NOMO-1 (cell line): Measurements from ENCODE around the gene MAGI1.
"Not testable (repeated sequence)": the region's sequence is repeated elsewhere in the genome, so short reads cannot be mapped to it uniquely, and the experiment has no call there.

Source experiments
- DNase-seq, 2 experiments: peaks; one replicate each; lab custom pipeline; 2025; ENCODE audit not compliant: unreplicated experiment in 2 of 2; lab: John Stamatoyannopoulos, UW

The MAGI1 gene

GRCh38 chr3:65607965-65608460 is 430.7 kb downstream of the MAGI1 start:
- not testable (repeated sequence) for DNase-seq

GRCh38 chr3:65607101-65607500 is 431.6 kb downstream of the MAGI1 start:
- DNase-seq = no peak

GRCh38 chr3:65605876-65606432 is 432.8 kb downstream of the MAGI1 start:
- DNase-seq = no peak

DNA sequence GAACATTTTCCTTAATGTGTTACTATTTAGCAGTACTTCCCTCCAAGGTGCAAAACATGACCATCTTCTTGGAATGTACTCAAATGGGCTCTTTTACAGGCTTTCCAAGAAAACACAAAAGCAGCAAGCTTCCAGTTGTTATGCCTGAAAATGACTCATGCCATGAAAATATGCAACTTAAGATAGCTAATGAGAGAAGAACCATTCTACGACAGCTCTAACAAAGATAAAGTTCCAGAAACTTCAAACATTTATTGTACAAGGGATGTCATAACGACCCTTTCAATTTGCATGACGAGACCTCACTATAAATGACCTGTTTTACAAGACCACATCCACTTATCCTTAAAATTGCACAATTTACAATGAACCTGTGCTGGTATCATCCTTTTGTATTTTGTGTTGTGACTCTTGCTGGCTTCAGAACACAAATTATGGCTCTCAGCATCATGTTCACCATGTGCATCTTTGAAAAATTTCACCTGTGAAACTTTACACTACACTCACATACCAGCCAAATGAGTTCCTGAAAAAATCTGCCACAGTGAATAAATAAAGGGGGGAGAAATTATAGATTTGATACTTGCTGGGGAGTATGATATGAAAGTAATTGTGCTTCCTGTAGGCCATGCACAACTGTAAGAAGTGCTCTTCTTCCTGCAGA is 433.7 kb downstream of the MAGI1 start:
- no peak for DNase-seq

- no peak for DNase-seq
Measured at GRCh38 chr3:65603631-65604030, 435.1 kb downstream of the MAGI1 start.

GRCh38 chr3:65600888-65601287 is 437.8 kb downstream of the MAGI1 start:
- no peak for DNase-seq

DNA sequence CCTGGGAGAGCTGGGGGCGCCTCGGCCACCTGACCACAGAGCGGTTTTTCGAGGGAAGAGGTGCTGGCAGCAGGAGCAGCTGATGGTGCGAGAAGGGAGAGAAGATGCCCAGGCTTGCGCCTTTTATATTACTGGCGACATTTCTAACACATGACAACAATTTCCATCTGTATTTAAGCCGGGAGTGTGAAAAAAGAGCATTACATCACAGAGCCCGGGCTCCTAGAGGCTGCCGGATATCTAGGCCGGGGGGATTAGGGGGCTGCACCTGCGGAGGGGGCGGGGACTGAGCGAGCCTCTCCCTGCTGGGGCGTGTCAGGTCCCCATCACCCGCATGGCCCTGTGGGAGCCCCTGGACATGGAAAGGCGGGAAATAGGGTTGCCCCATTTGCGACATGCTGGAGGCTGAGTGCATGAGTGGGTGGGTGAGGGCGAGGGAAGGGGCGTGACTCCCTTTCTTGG is 440.7 kb downstream of the MAGI1 start:
- no peak for DNase-seq

GRCh38 chr3:65597226-65597951 is 441.3 kb downstream of the MAGI1 start:
- no peak for DNase-seq

DNA sequence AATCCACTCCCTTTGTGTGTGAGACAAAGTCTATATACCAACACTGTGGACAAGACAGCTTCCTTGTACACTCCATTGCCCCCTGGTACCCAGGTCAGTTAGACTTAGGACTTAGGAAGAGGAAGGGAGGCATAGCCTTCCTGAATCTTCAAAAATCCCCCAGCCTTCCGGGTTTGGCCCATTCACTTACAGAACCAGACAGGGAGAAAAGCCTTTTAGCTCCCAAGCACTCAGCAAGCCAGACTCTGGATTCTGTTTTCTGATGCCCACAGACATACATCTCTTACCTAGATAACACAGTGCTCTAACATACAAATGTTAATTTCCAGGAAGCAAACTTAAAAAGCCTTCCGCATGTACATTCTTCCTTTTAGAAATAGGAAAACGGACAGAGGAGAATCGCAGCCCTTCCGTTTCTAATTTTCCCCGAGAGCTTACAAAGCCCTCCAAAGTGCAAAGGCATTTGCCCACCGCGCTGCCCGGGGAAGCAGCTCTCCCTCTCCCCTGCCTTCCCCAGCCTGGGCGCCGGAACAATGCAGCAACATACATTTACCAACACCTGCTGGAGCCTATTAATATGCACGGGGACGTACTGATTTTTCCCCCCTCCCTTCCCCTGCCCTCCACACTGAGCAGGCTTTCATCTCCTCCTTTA is 442.0 kb downstream of the MAGI1 start:
- no peak for DNase-seq

DNA sequence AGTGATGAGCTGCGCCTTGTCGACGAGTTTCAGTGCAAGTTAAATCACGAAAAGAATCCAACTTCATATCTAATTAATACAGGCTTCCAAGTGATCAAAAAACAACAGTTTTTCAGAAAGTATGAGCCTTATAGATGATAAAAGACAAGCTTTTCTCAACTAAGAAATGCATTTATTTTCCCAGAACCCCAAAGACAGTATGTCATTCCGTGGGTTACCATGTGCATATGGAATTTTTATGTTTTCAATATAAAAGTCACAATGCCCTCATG is 442.8 kb downstream of the MAGI1 start:
- no peak for DNase-seq

- no peak for DNase-seq
Measured at GRCh38 chr3:65595222-65596028, 443.3 kb downstream of the MAGI1 start.

- DNase-seq = no peak
Measured at GRCh38 chr3:65593780-65594752, 444.7 kb downstream of the MAGI1 start.

DNA sequence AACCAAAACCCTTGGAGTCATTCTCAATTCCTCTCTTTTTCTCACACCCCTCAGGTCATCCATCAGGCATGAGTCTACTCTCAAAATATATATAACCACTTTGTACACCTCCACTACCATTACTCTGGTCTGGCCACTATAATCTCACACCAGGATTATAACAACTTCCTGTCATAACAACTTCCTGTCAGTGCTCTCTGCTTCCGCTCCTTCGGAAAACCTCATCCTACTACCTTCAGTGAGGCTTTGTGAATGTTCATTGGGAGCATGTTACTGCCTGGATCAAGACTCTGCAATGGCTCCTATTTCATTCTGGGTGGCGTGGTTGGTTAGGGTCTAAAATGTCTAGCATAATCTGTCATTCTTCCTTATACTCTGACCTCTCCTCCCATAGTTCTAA is 447.4 kb downstream of the MAGI1 start:
- DNase-seq = no peak

- no peak for DNase-seq
Measured at GRCh38 chr3:65588884-65589283, 449.8 kb downstream of the MAGI1 start.

GRCh38 chr3:65587650-65588439 is 450.9 kb downstream of the MAGI1 start:
- DNase-seq = no peak

DNA sequence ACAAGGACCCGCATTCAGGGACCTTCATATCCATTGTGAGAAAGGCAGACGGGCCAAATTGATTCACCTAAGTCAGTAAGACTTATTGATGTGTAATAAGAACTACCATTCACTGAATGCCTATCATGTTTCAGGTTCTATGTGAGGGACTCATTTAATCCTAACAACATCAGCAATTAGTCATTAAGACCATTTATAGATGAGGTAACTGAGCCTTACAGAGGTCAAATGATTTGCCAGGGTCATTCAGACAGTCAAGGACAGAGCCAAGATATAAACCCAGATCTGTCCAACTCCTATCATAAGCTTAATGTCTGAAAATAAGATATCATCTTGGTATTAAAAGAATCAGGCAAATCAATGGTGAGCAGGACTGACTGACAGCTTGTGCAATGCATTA is 453.8 kb downstream of the MAGI1 start:
- no peak for DNase-seq

DNA sequence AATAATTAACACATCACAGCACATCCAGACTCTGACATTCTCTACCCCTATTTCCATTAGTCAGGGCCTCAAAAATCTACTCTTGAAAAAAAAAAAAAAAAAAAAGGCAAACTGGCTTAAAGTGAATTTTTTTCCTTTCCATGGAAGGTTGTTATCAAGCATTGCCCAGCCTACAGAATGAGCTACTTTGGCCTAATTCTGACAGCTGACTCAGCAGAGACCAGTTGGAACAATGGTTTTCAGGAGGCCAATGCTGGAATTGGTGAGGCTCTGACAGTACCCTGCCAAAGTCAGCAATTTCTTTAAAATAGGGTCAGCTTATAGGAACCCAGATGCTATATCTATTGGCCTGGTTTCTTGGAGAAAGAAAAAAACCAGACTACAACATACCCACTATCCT is 454.7 kb downstream of the MAGI1 start:
- DNase-seq = no peak

DNA sequence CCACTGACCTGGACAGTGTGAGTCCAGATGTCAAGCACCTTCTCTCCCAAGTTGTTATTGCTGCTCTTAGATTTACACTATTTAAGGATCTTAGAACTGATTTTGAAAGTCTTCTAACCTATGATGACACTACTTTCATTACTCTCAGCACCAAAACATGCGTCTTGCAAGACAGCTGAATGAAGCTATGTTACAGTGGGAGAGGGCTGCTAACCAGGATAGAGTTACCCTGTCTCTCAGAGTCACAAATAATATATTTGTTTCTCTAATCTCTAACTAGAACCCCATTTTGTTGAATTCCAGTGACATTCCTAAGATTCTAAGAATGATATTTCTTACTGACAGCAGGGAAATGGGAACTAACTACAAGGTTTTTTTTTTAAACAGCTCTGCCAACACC is 455.5 kb downstream of the MAGI1 start:
- no peak for DNase-seq
